ENCODE data around the gene IKZF1.

IKZF1 gene

GRCh38 chr7:50342616-50343114 is 38.1 kb downstream of the IKZF1 start:
- H2AFZ ChIP-seq (ENCODE audit: low read length): no peak overlapping the region
- H4K20me1 ChIP-seq (ENCODE audit: insufficient read depth, low read length): no peaks in the 10 kb centered on the region

GRCh38 chr7:50346545-50347497 is 42.3 kb downstream of the IKZF1 start:
- H3F3A ChIP-seq (ENCODE audit: insufficient read depth, low read length): no peaks in the 10 kb centered on the region
- H3K9me3 ChIP-seq (replicated peaks; ENCODE audit: insufficient read depth, low read length): no peaks in the 10 kb centered on the region
- no peak for DNase-seq
- H3K79me2 ChIP-seq (ENCODE audit: low read length): peaks cover 98% of the 10 kb centered on the region
- no peaks in the 10 kb centered on the region for H4K20me1 ChIP-seq (ENCODE audit: insufficient read depth, low read length)
- H3K36me3 ChIP-seq (replicated peaks; ENCODE audit: insufficient read depth, low read length): peaks cover 7% of the 10 kb centered on the region; the same call in 1 of the 2 replicates
- H3K9me2 ChIP-seq (replicated peaks; ENCODE audit: insufficient read depth, low read length): no peaks in the 10 kb centered on the region
- no peak overlapping the region for H2AFZ ChIP-seq (ENCODE audit: low read length)
- H3K27me3 ChIP-seq (replicated peaks; ENCODE audit: insufficient read depth, low read length): no peaks in the 10 kb centered on the region
- H3K27ac ChIP-seq (ENCODE audit: low read length): no peak overlapping the region
- no peak for TF ChIP-seq EZH2phosphoT487 (IDR thresholded peaks at IDR 0.05; ENCODE audit: low read length)
- TF ChIP-seq EZH2 (optimal IDR thresholded peaks at IDR 0.05; ENCODE audit: low read depth, low read length): no peak
- no peak for TF ChIP-seq CTCF (IDR thresholded peaks at IDR 0.05; ENCODE audit: low read length)
- no peak overlapping the region for H3K9ac ChIP-seq (ENCODE audit: low read length)
- H3K4me2 ChIP-seq (ENCODE audit: low read depth, low read length): no peak overlapping the region
- H3K4me1 ChIP-seq (ENCODE audit: low read length): peaks cover 7% of the 10 kb centered on the region; the same call in 1 of the 2 replicates
- no peak overlapping the region for H3K4me3 ChIP-seq (ENCODE audit: low read length)

More at GRCh38 chr7:50342616-50343114, 38.1 kb downstream of the IKZF1 start:
- peaks cover 7% of the 10 kb centered on the region; the same call in 1 of the 2 replicates for H3K36me3 ChIP-seq (replicated peaks; ENCODE audit: insufficient read depth, low read length)
- no peaks in the 10 kb centered on the region for H3K9me3 ChIP-seq (replicated peaks; ENCODE audit: insufficient read depth, low read length)
- no peak overlapping the region for H3K4me3 ChIP-seq (ENCODE audit: low read length)
- H3K27ac ChIP-seq (ENCODE audit: low read length): no peak overlapping the region
- H3K9me2 ChIP-seq (replicated peaks; ENCODE audit: insufficient read depth, low read length): no peaks in the 10 kb centered on the region
- no peak for DNase-seq
- H3K27me3 ChIP-seq (replicated peaks; ENCODE audit: insufficient read depth, low read length): no peaks in the 10 kb centered on the region
- no peak overlapping the region for H3K4me2 ChIP-seq (ENCODE audit: low read depth, low read length)
- no peaks in the 10 kb centered on the region; the same call in none of the 2 replicates for H3F3A ChIP-seq (ENCODE audit: insufficient read depth, low read length)
- H3K9ac ChIP-seq (ENCODE audit: low read length): no peak overlapping the region
- H3K79me2 ChIP-seq (ENCODE audit: low read length): peaks cover 97% of the 10 kb centered on the region
- peaks cover 15% of the 10 kb centered on the region for H3K4me1 ChIP-seq (ENCODE audit: low read length)
- TF ChIP-seq EZH2phosphoT487 (IDR thresholded peaks at IDR 0.05; ENCODE audit: low read length) (no peak), CTCF (IDR thresholded peaks at IDR 0.05; ENCODE audit: low read length) (no peak), EZH2 (optimal IDR thresholded peaks at IDR 0.05; ENCODE audit: low read depth, low read length) (no peak)

DNA sequence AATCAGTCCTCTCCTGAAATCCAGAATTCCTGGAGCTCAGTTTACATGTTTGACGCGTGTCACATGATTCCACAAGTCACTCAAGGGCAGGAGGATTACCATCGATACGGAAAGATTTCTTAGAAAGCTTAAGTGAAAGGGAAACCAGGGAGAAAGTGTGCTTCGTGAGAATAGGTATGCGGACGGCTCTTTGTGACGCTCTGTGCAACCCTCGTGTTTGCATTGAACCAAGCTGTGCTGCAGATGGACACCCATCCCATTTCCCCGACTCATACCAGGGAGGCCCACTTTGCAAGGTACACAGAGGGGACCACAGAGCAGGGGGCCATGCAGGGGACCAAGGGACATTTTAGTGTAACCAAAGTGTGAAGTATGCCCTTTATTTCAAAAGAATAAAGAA is 43.2 kb downstream of the IKZF1 start:
- H3K36me3 ChIP-seq (replicated peaks; ENCODE audit: insufficient read depth, low read length): peaks cover 7% of the 10 kb centered on the region; the same call in 1 of the 2 replicates
- H3K4me2 ChIP-seq (ENCODE audit: low read depth, low read length): no peak overlapping the region
- H3K9me2 ChIP-seq (replicated peaks; ENCODE audit: insufficient read depth, low read length): no peaks in the 10 kb centered on the region
- peaks cover 97% of the 10 kb centered on the region for H3K79me2 ChIP-seq (ENCODE audit: low read length)
- no peak for DNase-seq
- no peak overlapping the region for H3K27ac ChIP-seq (ENCODE audit: low read length)
- H3K9ac ChIP-seq (ENCODE audit: low read length): no peak overlapping the region
- H3F3A ChIP-seq (ENCODE audit: insufficient read depth, low read length): no peaks in the 10 kb centered on the region
- H2AFZ ChIP-seq (ENCODE audit: low read length): no peak overlapping the region
- no peaks in the 10 kb centered on the region for H4K20me1 ChIP-seq (ENCODE audit: insufficient read depth, low read length)
- peaks cover 11% of the 10 kb centered on the region; the same call in 1 of the 2 replicates for H3K4me1 ChIP-seq (ENCODE audit: low read length)
- no peak overlapping the region for H3K4me3 ChIP-seq (ENCODE audit: low read length)
- TF ChIP-seq EZH2 (optimal IDR thresholded peaks at IDR 0.05; ENCODE audit: low read depth, low read length) (no peak), EZH2phosphoT487 (IDR thresholded peaks at IDR 0.05; ENCODE audit: low read length) (no peak), CTCF (IDR thresholded peaks at IDR 0.05; ENCODE audit: low read length) (no peak)
- H3K27me3 ChIP-seq (replicated peaks; ENCODE audit: insufficient read depth, low read length): no peaks in the 10 kb centered on the region
- no peaks in the 10 kb centered on the region for H3K9me3 ChIP-seq (replicated peaks; ENCODE audit: insufficient read depth, low read length)

Measured in MM.1S (cell line).